Kidney epithelial cell (primary cell): ENCODE data around the gene NOM1. TPM values are rescaled to one million over a fixed set of nuclear protein-coding genes. Genes with fewer than 3 reads are reported as not detected.
"Not testable (repeated sequence)": the region's sequence is repeated elsewhere in the genome, so short reads cannot be mapped to it uniquely, and the experiment has no call there.

Experiments used
- DNase-seq: peaks from one replicate; pipeline ENCODE4 v3.0.0-alpha.2; 2010; ENCODE audit warnings: low read depth
- H3K27me3 ChIP-seq: 2 replicates; pipeline ENCODE4 v1.6.0; 2011; ENCODE audit warnings: low read length; ENCODE audit not compliant: control insufficient read depth, insufficient read depth
- H3K36me3 ChIP-seq: 2 replicates; pipeline ENCODE4 v1.5.1; 2011; ENCODE audit warnings: low read length; ENCODE audit not compliant: control insufficient read depth, insufficient read depth
- H3K4me3 ChIP-seq: 2 replicates; pipeline ENCODE4 v1.5.1; 2011; ENCODE audit warnings: low read depth, mild to moderate bottlenecking, control low read depth, low read length
- CTCF ChIP-seq: IDR thresholded peaks from 2 replicates; pipeline ENCODE4 v1.5.1; 2011; ENCODE audit warnings: mild to moderate bottlenecking, moderate library complexity, low read length, control low read depth, inconsistent platforms; ENCODE audit not compliant: insufficient read depth, poor library complexity, severe bottlenecking
- total RNA-seq: library from RNA; depleted of rRNA; stranded (reverse); fragments of >200 nt; gene quantifications from 2 replicates; pipeline ENCODE4 v1.2.3, GENCODE V29; 2015

Gene NOM1
- total RNA-seq, 1 donor from 2014 or later: 15.9 TPM

- no peak for DNase-seq
- TF ChIP-seq CTCF: no peak
- H3K27me3 ChIP-seq: peaks cover 1% of the 10 kb centered on the region
- H3K36me3 ChIP-seq: no peaks in the 10 kb centered on the region
- H3K4me3 ChIP-seq: no peak overlapping the region
Observed at GRCh38 chr7:156948361-156948760, 1.2 kb upstream of the NOM1 start.

GRCh38 chr7:156950381-156950858 is 908 bp downstream of the NOM1 start:
- DNase-seq: no peak
- TF ChIP-seq CTCF: no peak
- H3K36me3 ChIP-seq: no peaks in the 10 kb centered on the region
- peak overlapping the region; percentile 75 for H3K4me3 ChIP-seq
- no peaks in the 10 kb centered on the region for H3K27me3 ChIP-seq

- not testable (repeated sequence) for H3K4me3 ChIP-seq, DNase-seq, H3K36me3 ChIP-seq, H3K27me3 ChIP-seq
Observed at GRCh38 chr7:156953215-156953614, 3.7 kb downstream of the NOM1 start.

GRCh38 chr7:156954941-156955340 is 5.4 kb downstream of the NOM1 start:
- H3K4me3 ChIP-seq: no peak overlapping the region
- TF ChIP-seq CTCF: no peak
- no peak for DNase-seq
- no peaks in the 10 kb centered on the region for H3K27me3 ChIP-seq
- no peaks in the 10 kb centered on the region for H3K36me3 ChIP-seq

- peak; percentile 14 for DNase-seq
- no peak overlapping the region for H3K4me3 ChIP-seq
- peaks cover 2% of the 10 kb centered on the region for H3K36me3 ChIP-seq
- no peak for TF ChIP-seq CTCF
- no peaks in the 10 kb centered on the region for H3K27me3 ChIP-seq
Observed at GRCh38 chr7:156956727-156957126, 7.2 kb downstream of the NOM1 start.

GRCh38 chr7:156962145-156962544 is 12.6 kb downstream of the NOM1 start:
- H3K36me3 ChIP-seq: peaks cover 3% of the 10 kb centered on the region
- H3K27me3 ChIP-seq: no peaks in the 10 kb centered on the region
- H3K4me3 ChIP-seq: no peak overlapping the region
- DNase-seq: no peak
- no peak for TF ChIP-seq CTCF
